OCI-LY3 (cell line): ENCODE measurements around the gene ACP6.

Source experiments
- EZH2phosphoT487 ChIP-seq: fragments of 200-600 bp; shearing (Covaris generic); IDR thresholded peaks from 2 replicates; pipeline ENCODE4 v1.6.1; 2018; ENCODE audit warnings: antibody characterized with exemption, mixed run types, low read depth
- TF ChIP-seq, protein P1 (sequence below): fragments of 200-600, 300-600 bp; sonication (generic); IDR thresholded peaks from 2 replicates; pipeline ENCODE4 v1.5.1; 2014; ENCODE audit warnings: antibody characterized with exemption, low read length, low read depth

GRCh38 chr1:147635342-147635741 is 35.0 kb downstream of the ACP6 start:
- no peak for TF ChIP-seq EZH2phosphoT487
- TF ChIP-seq, protein P1, sequence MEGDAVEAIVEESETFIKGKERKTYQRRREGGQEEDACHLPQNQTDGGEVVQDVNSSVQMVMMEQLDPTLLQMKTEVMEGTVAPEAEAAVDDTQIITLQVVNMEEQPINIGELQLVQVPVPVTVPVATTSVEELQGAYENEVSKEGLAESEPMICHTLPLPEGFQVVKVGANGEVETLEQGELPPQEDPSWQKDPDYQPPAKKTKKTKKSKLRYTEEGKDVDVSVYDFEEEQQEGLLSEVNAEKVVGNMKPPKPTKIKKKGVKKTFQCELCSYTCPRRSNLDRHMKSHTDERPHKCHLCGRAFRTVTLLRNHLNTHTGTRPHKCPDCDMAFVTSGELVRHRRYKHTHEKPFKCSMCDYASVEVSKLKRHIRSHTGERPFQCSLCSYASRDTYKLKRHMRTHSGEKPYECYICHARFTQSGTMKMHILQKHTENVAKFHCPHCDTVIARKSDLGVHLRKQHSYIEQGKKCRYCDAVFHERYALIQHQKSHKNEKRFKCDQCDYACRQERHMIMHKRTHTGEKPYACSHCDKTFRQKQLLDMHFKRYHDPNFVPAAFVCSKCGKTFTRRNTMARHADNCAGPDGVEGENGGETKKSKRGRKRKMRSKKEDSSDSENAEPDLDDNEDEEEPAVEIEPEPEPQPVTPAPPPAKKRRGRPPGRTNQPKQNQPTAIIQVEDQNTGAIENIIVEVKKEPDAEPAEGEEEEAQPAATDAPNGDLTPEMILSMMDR = no peak
